Measurements from ENCODE around the gene CACUL1.
"Not testable (repeated sequence)": the region's sequence is repeated elsewhere in the genome, so short reads cannot be mapped to it uniquely, and the experiment has no call there.

The CACUL1 gene

DNA sequence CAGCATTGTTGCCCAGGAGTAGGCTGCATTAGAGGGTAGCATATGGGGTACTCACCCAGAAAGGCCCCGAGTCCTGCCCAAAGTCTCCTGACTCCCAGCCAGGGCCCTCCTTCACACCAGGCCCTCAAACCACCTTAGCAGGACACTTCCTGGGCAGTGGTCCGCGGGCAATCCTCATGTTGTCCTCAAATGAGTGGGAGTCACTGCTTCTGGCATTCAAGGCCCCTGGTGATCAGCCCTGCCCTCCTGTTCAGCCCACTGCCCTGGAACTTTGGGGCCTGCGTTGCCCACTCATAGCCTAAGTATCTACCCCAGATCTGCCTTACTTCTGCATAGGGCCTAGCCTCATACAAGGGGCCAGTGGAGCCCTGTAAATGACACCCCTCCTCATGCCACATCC is 88.4 kb downstream of the CACUL1 start:
- in situ Hi-C loops (cut with MboI; ENCODE audit: low pct_unique_long_range_greater_than_20kb, low sequenced_read_pairs): no loop called here
- DNase-seq: no peak

DNA sequence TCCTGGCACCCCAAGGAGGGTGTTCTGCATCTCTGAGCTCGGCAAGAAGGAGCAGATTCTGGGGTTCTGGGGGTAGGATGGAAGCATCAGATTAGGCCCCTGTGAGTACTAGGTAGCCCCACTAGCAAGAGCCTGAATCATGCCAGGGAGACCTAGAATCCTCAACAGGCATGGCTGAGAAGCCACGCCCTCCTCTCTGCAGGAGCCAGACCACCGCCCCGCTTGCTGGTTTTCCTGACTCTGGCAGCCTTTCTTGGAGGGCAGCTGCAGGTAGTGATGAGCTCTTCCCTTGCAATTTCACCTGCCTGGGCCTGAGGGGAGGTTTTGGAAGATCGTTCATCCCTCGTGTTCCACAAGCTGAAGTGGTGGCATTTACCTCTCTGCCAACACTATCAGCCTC is 90.4 kb downstream of the CACUL1 start:
- in situ Hi-C loops (cut with MboI; ENCODE audit: low pct_unique_long_range_greater_than_20kb, low sequenced_read_pairs): no loop called here
- DNase-seq: no peak

DNA sequence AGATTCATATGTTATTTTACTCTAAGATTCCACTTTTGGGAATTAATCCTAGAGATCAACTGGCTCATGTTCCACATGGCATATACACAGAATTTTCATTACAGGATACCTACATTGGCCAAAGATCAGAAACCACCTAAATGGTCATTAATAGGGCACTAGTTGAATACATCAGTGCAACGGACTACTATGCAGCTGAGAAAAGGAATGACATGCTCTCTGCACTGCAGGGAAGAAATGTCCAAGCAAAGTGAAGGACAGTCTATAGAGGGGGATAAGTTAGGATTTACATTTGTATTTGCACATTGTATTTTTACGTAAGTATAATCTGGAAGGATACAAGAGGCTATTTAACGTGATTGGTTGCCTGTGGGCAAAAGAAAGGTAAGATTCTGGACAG is 91.6 kb downstream of the CACUL1 start:
- DNase-seq: no peak
- in situ Hi-C loops (cut with MboI; ENCODE audit: low pct_unique_long_range_greater_than_20kb, low sequenced_read_pairs): no loop called here

DNA sequence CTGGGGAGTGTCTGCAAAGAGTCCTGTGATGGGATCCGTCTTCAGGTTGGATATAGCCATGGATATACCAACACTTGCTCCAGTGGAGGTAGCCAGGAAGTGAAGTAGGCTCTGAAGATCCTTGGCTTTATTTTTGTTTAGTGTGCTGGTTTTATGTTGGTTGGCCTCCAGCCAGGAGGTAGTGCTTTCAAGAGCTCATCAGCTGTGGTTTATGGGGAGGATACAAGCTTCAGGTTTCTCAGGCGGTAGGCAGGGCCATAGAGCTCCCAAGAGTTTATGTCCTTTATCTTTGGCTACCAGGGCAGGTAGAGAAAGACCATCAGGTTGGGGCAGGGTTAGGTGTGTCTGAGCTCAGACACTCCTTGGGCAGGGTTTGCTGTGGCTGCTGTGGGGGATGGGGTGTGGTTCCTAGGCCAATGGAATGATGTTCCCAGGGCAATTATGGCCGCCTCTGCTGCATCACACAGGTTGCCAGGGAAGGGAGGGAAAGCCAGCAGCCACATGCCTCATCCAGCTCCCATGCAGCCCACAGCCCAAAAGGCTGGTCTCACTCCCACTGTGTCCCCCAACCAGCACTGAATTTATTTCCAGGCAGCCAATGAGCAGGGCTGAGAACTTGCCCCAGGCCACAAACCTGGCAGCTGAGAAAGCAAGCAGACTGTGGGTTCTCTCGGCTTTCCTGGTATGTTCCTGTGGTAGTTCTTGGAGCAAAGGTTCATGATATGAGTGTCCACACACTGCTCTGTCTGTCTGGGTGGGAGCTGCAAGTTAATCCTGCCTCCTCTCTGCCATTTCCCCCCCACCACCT is 92.3 kb downstream of the CACUL1 start:
- no peak for DNase-seq
- in situ Hi-C loops (cut with MboI; ENCODE audit: low pct_unique_long_range_greater_than_20kb, low sequenced_read_pairs): no loop called here

DNA sequence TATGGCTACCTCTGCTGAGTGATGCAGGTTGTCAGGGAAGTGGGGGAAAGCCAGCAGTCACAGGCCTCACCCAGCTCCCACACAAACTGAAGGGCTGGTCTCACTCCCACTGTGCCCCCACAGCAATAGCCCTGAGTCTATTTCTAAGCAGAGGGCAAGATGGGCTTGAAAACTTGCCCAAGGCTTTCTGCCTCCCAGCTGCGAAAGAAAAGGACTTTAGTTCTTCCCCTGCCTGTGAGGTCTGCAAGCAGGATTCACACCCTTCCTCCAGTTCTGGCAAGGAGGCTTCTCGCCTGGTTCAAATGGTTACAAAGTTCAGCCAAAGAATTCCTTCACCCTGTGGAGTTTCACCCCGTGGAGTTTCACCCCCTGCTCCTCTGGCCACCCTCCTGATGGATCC is 96.0 kb downstream of the CACUL1 start:
- in situ Hi-C loops (cut with MboI; ENCODE audit: low pct_unique_long_range_greater_than_20kb, low sequenced_read_pairs): no loop called here
- DNase-seq: no peak

DNA sequence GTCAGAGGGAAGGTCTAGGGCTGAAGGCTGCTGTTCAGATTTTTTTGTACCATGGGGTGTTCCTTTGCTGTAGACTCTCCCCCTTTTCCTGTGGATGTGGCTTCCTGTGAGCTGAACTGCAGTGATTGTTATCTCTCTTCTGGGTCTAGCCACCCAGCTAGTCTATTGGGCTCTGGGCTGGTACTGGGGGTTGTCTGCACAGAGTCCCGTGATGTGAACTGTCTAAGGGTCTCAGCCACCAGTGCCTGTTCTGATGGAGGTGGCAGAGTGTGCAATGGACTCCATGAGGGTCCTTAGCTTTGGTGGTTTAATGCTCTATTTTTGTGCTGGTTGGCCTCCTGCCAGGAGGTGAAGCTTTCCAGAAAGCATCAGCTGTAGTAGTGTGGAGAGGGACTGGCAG is 96.6 kb downstream of the CACUL1 start:
- DNase-seq; in situ Hi-C loops (cut with MboI; ENCODE audit: low pct_unique_long_range_greater_than_20kb, low sequenced_read_pairs): not testable (repeated sequence)

DNA sequence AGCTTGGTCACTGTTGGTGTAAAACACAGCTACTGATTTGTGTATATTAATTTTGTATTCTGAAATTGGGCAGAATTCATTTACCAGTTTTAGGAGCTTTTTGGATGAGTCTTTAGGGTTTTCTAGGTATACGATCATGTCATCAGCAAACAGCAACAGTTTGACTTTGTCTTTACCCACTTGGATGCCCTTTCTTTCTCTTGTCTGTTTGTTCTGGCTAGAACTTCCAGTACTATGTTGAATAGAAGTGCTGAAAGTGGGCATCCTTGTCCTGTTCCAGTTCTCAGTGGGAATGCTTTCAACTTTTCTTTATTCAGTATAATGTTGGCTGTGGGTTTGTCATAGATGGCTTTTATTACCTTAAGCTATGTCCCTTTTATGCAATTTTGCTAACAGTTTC is 109.5 kb downstream of the CACUL1 start:
- in situ Hi-C loops (cut with MboI; ENCODE audit: low pct_unique_long_range_greater_than_20kb, low sequenced_read_pairs); DNase-seq: not testable (repeated sequence)

DNA sequence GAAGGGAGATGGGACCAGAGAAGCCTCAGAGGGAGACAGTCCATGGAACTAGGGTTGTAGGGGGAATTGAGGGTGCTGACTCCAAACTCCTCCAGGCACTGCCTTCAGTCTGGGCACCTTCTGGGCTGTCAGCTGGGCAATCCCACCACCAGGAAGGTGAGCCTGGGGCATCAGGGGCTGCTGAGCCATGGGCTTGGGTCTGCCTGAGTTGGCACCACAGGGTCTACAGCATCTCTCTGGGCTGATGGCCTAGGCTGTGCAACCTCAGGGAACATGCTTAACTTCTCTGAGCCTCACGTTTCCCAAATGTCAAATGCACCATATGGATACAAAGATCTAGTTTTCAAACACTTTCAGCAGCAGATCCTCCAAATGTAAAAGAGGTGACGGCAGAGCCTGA is 112.5 kb downstream of the CACUL1 start:
- no peak for DNase-seq
- in situ Hi-C loops (cut with MboI; ENCODE audit: low pct_unique_long_range_greater_than_20kb, low sequenced_read_pairs): no loop called here

DNA sequence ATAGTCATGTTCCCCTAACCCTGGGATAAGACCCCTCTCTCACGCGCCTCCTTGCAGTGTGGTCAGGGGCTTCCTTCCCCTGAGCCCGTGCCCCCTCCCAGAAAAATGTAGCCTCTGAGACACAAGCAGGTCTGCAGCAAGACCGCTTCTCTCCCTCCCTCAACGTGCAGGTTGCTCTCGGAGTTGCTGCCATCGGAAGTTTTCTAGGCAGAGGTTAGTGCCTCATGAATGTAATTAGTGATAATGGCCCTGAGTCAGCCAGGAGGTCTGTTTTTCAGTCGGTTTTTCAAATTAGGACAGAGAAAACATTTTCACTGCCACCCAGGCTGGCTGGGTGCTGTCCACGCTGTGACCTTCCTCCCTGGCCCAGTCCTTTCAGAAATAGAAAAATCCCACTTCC is 116.1 kb downstream of the CACUL1 start:
- in situ Hi-C loops (cut with MboI; ENCODE audit: low pct_unique_long_range_greater_than_20kb, low sequenced_read_pairs): no loop called here
- no peak for DNase-seq

DNA sequence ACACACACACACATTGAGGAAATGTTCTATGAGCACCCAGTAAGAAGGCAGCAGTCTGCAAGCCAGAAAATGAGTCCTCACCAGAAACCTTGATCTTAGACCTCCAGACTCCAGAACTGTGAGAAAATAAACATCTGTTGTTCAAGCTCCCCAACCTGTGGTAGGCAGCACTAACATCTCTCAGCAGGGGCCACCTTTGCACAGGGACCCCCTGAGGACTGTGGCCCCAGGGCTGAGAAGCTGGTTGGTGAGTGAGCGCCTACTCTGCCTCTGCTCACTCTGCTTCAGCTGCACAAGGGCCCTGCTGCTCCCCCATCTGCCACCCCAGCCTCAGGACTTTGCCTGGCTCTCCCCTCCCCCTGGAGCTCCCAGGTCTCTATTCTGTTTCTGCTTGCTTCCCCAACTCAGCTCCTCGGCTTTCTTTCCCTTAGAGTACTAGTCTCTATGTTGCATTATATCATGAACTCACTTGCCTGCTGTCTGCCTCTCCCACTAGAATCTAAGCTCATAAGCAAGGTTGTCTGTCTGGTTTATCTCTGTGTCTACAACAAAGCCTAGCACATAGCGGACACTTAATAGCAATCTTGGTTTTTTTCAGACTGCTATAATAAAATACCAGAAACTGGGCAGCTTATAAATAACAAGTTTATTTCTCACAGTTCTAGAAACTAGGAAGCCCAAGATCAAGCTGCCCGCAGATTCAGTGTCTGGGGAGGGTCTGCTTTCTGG is 118.9 kb downstream of the CACUL1 start:
- in situ Hi-C loops (cut with MboI; ENCODE audit: low pct_unique_long_range_greater_than_20kb, low sequenced_read_pairs): no loop called here
- no peak for DNase-seq

DNA sequence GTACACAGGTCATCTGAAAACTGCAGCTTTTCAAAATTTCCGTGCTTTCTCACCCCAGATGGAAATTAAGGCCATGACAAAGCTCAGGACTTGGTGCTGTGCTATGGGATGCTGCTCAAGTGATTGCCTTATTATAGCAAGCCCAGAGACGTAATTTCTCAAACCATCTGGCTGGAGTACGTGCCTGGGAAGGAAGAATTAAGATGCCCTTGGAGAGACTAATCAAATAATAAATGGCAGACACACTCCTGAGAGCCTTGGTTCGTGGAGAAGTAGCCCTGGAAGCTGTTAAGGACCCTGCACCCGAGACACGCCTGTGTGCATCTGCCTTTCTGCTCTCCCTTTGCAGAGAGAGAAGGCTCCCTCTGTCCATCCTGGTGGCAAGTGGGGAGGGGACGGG is 121.0 kb downstream of the CACUL1 start:
- in situ Hi-C loops (cut with MboI; ENCODE audit: low pct_unique_long_range_greater_than_20kb, low sequenced_read_pairs): no loop called here
- DNase-seq: no peak

DNA sequence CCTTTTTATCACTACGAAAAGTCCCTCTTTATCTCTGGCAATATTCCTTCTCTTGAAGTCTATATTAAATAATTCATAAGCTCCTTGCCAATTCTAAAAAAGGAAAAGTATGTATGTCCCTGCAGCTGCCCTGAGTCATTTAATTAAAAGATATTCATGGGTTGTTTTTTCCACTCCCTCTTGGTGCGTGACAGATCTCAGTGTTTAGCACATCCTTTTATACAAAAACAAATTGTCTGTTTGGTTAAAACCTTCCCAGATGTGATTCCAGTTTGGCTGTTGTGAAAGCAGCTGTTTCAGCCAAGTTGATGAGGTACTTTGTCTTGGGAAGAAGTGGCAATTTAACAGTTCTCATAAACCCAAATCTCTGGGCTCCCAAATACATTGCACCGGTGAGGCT is 125.6 kb downstream of the CACUL1 start:
- in situ Hi-C loops (cut with MboI; ENCODE audit: low pct_unique_long_range_greater_than_20kb, low sequenced_read_pairs): no loop called here
- DNase-seq: no peak

DNA sequence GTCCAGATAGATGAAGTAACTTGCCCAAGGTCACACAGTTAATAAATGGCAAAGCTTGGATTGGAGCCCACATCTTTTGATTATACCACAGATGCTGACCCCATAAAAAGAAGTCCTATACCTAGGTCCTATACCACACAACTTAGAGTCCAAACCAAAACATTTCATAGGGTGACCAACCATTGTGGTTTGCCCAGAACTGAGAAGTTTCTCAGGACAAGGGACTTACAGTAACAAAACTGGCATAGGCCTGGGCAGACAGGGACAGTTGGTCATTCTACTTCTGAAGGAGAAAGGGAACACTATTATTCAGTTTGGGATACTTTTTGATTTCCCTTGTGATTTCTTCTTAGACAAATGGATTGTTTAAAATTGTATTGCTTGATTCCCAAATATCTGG is 126.4 kb downstream of the CACUL1 start:
- DNase-seq: no peak
- in situ Hi-C loops (cut with MboI; ENCODE audit: low pct_unique_long_range_greater_than_20kb, low sequenced_read_pairs): no loop called here

DNA sequence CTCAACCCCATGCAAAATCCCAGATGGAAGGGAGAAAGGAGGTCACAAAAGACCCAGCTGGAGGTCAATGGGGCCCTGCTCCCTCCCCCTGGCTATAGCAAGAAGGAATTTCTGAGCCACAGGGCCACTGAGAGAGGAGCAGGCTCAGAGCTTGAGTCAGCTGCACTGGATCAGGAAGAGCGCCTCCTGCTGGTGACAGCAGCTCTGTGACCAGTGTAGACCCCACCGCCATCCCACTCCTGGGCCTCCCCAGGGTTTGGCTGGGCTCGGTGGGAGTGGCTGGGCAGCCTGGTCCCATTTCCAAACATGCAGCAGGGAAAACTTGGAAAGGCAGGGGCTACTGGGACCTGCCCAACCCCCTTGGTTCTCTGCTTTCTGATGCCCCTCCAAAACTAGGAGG is 127.8 kb downstream of the CACUL1 start:
- in situ Hi-C loops (cut with MboI; ENCODE audit: low pct_unique_long_range_greater_than_20kb, low sequenced_read_pairs): no loop called here
- DNase-seq: no peak

All from KBM-7 (cell line).